ELF-1 (cell line): ENCODE results near the gene TSSK2.

Experiments
- DNase-seq: peaks from one replicate; pipeline ENCODE4 v3.0.0-alpha.2; 2016; ENCODE audit warnings: low read depth, low spot score

Gene TSSK2

DNA sequence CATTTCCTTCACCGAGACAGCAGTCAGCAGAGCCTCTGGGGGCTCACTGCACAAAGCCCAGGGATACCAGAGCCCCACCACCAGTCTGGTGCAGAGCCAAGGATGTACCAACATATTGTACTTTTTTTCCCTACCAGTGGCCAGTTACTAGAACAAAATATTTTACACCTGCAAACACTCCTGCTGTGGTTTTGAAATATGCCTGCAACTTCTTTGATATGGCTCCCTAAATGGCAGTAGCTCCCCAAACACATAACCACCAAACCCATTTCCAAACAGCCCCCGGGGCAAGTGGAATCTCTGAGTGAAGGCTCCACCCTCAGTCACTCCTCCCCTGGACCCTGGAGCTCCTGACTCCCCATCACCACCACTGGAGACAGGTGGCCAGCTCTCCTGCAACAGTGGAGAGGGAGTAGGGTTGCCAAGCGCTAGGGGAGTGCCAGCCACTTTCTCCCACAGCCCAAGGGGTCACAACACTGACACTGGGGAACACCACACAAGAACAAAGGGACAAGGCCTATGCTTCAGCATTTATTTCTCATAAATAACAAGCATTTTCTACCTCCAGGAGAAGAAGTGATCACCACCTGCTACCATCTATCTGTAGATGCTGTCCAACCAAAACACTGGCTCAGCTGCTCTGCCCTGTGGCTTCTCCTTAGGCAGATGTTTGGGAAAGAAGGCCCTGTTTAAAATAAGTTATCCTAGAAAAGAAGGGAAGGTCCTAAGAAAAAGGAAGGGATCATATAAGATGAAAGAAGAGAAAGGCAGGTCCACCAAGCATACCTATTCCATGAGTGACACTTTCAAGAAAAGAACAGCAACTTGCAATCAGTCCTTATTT lies 24.0 kb upstream of the TSSK2 start:
- no peak for DNase-seq

DNA sequence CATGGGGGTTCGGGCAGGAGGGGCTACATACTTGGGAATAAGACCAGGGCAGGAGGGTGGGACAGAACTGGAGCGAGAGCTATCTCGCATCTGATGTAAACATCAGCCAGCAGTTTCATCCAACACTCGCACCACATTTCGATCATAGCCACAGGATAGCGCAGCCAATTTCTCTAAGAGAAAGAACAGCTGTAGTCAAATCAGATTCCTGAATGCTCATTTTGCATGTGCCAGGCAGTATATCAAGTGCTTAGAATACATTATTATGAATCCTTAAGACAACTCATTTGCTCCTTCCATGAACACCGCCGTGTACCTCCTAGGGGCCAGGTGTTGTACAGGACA lies 23.4 kb upstream of the TSSK2 start:
- no peak for DNase-seq

DNA sequence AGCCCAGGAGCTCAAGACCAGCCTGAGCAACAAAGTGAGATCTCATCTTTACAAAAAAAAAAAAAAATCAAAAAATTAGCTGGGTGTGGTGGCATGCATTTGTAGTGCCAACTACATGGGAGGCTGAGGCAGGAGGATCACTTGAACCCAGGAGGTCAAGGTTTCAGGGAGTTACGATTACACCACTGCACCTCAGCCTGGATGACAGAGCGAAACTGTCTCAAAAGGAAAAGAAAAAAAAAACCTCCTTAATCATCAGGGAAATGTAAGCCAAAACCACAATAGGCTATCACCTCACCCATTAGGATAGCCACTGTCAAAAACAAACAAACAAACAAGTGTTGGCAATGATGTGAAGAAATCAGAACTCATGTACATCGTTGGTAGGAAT lies 22.3 kb upstream of the TSSK2 start:
- no peak for DNase-seq

- no peak for DNase-seq
Observed at GRCh38 chr22:19109198-19110063, 21.7 kb upstream of the TSSK2 start.

GRCh38 chr22:19110064-19110458 lies 21.0 kb upstream of the TSSK2 start:
- DNase-seq = peak; percentile 45

- DNase-seq = no peak
Observed at GRCh38 chr22:19110646-19111045, 20.5 kb upstream of the TSSK2 start.

- no peak for DNase-seq
Observed at GRCh38 chr22:19111140-19111539, 20.0 kb upstream of the TSSK2 start.

DNA sequence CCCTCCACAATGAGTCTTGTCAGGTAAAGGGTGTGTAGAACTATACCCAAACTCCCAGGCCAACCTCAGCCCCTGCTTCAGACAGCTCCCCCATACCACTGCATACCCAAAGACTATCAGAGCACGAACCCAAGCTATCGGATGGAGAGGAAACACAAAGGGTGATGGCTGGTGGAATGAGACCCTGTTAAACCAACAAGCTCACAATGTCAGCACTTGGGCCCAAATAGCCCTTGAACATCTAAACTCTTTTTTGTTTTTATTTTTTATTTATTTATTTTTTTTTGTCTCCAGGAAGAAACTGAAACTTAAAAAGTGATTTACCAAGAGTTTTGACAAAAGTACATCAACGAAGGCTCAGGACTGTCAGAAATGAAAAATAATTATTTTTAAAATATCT lies 19.5 kb upstream of the TSSK2 start:
- DNase-seq = no peak

DNA sequence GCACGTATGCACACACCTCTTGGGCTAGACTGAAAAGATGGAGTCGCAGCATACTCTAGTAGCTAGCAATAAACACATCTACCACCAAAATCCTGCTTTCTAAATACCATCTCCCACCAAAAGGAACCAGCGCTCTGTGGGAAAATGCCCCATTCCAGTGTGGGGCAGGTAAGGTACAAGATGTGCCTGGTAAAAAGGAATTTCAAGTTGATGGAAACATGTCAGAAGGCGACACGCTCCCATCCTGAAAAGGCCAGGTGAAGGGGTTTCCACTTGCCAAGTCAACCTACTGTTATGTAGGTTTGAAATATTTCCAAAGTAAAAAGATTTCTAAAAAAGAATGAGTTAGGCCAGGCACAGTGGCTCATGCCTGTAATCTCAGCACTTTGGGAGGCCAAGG lies 17.7 kb upstream of the TSSK2 start:
- DNase-seq = no peak

DNA sequence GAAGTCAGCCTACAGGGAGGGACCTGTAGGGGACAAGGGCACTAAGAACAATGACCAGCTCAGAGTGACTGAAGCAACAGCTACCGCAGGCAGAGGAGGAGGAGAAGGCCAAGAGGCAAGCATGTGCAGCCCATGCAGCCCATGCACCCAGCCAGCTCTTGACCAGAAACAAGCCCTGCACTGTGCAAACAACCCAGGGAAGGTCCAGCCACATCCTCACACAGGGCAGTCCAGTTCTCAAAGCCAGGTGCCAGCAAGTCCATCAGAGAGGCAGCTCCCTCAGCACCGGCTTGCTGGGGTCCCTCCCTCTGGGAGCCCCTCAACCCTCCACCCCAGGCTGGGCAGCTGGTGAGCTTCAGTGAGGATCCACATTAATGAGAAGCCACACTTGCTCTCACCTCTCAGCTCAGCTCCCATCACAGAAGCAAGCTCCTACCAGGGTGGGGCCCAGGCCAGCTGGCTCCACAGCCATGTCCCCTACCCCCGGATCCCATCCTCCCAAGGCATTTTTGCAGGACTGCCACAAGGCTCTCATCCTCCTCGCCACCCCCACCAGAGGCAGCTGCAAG lies 16.0 kb upstream of the TSSK2 start:
- DNase-seq = no peak

GRCh38 chr22:19115628-19116027 lies 15.5 kb upstream of the TSSK2 start:
- no peak for DNase-seq

DNA sequence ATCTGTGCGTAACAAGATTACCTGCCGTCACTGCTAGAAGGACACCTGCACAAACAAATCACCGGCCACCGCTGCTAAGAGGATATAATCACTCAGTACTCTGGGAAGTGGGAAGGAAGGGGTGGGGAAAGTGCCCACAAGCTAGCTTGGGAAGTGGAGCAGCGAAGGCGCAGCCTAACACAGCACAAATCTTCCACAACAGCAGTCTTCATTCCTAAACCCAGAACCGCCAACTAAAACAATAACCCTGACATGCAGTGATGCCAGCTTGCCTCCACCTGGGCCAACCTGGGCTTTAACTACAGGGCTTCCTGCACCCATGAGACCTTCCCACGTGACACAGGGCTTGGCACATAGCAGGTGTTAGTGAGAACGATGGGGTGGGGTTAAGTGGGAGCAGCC lies 14.0 kb upstream of the TSSK2 start:
- DNase-seq = no peak

- DNase-seq = no peak
Observed at GRCh38 chr22:19118329-19118880, 12.7 kb upstream of the TSSK2 start.

DNA sequence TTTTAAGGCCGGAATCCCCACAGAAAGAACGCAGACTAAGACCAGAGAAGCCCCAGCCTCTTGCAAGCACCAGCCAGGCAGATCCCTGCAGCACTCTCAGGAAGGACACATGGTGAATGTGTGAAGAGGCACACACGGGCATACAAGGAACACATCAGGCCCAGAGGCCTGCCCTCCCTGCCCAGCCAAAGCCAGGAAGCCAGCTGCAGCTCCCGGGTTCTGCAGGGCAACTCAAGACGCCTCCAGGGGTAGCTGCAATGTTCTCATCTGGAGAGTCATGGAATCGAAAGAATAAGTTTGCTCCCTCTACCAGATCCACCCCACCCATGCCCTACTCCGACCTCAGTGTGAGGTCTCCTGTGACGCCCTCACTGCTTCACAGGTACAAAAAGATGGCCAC lies 11.2 kb upstream of the TSSK2 start:
- DNase-seq = no peak

- peak; percentile 80 for DNase-seq
Observed at GRCh38 chr22:19120829-19121630, 10.1 kb upstream of the TSSK2 start.

DNA sequence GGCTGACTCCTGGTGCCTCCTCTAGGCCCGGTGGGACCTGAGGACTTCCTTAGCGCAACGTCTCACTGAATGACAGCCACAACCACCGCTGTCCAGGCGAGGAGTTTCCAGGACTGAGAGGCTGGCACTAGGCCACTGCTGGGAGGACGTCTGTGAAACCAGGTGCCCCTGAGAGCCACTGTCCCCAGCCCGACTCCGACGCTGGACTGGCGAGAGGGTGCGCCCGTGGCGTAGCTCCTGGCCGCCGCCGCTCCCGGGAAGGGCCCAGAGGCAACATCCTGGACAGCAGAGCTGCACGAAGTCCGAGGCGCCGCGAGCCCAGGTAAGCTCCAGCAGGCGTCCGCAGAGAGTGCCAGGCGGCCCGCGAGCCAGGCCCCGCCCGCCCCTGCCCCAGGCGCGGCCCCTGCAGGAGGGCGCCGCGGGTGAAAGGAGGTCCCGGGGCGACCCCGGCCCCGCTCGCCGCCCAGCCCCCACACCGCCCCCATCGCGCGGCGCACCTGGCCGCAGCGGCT lies 9.4 kb upstream of the TSSK2 start:
- DNase-seq = peak; percentile 60

DNA sequence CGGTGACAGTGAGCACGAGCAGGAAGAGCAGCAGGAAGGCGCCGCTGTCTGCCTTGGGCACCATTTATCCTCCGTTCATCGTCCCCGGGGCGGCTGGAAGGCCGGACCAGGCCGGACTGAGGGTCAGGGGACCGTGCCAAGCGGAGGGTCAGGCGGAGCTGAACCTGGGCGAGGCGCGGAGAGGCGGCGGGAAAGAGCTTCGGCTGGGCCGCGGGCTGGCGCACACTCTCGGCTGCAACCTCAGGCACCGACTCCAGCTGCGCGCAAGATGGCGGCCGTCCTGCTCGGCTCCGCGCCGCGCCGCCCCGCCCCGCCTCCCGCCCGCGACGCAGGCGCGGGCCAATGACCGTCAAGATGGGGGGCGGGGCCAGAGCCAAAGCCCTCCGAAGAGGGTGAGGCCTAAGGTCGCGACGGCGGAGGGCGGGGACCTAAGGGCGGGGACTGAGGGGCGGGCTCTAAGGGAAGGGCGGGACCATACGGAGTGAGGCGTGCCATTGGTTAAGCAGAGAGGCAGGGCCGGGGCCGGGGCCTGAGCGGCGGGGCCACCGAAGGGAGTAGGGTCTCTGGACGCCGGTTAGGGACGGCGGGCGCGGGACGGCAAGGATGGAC lies 8.9 kb upstream of the TSSK2 start, which contains the start of gene DGCR2:
DGCR2 (minus strand) TSS at position 270 of the 609 bp plus-strand sequence; CDS start at position 64, 206 bp downstream.
- DNase-seq = peak; percentile 94

GRCh38 chr22:19122752-19123492 lies 8.2 kb upstream of the TSSK2 start:
- DNase-seq = peak; percentile 57

- no peak for DNase-seq
Observed at GRCh38 chr22:19123936-19124335, 7.2 kb upstream of the TSSK2 start.

- no peak for DNase-seq
Observed at GRCh38 chr22:19124377-19124776, 6.7 kb upstream of the TSSK2 start.
